Measurements from ENCODE around the gene PTPRA. TPM values are rescaled to one million over a fixed set of nuclear protein-coding genes. Genes with fewer than 3 reads are reported as not detected.

Gene PTPRA
- total and polyA plus RNA-seq, 2 of the 13 experiments (the other 11 are each of a cell fraction or from before 2014, with no cell fraction given) = 47.2 to 127 TPM

GRCh38 chr20:2946988-2947961, 74.0 kb downstream of the PTPRA start (continued):
- TF ChIP-seq THAP8 (CRISPR knock-in tag; IDR thresholded peaks at IDR 0.05; ENCODE audit: borderline replicate concordance) (no peak), HOXA5 (CRISPR knock-in tag; IDR thresholded peaks at IDR 0.05) (no peak; the same call in 1 of the 2 replicates), SMYD3 (CRISPR knock-in tag; IDR thresholded peaks at IDR 0.05) (peak; percentile 94; the same call in 1 of the 2 replicates), ZNF510 (CRISPR knock-in tag; IDR thresholded peaks at IDR 0.05; ENCODE audit: low read depth) (no peak; the same call in 1 of the 2 replicates), ZNF552 (CRISPR knock-in tag; IDR thresholded peaks at IDR 0.05; ENCODE audit: borderline replicate concordance) (no peak), ZNF253 (CRISPR knock-in tag; IDR thresholded peaks at IDR 0.05; ENCODE audit: borderline replicate concordance) (no peak), KLF12 (CRISPR knock-in tag; IDR thresholded peaks at IDR 0.05; ENCODE audit: borderline replicate concordance) (no peak), POLR2AphosphoS2 (IDR thresholded peaks at IDR 0.05; ENCODE audit: low read depth, low read length) (no peak), CEBPG (CRISPR knock-in tag; IDR thresholded peaks at IDR 0.05) (peak; percentile 98), ZNF639 (CRISPR knock-in tag; conservative IDR thresholded peaks at IDR 0.05) (peak; percentile 80; the same call in 1 of the 2 replicates), PRPF4 (IDR thresholded peaks at IDR 0.05; ENCODE audit: low read depth, low read length, poor library complexity, severe bottlenecking) (peak; percentile 95), HNF4G (IDR thresholded peaks at IDR 0.05; ENCODE audit: borderline replicate concordance, low read depth, low read length) (peak; percentile 77), HNF4G (CRISPR knock-in tag; IDR thresholded peaks at IDR 0.05; ENCODE audit: borderline replicate concordance, low read depth) (no peak; the same call in 1 of the 2 replicates), ZNF768 (CRISPR knock-in tag; IDR thresholded peaks at IDR 0.05) (no peak)
- TF ChIP-seq, protein P1, sequence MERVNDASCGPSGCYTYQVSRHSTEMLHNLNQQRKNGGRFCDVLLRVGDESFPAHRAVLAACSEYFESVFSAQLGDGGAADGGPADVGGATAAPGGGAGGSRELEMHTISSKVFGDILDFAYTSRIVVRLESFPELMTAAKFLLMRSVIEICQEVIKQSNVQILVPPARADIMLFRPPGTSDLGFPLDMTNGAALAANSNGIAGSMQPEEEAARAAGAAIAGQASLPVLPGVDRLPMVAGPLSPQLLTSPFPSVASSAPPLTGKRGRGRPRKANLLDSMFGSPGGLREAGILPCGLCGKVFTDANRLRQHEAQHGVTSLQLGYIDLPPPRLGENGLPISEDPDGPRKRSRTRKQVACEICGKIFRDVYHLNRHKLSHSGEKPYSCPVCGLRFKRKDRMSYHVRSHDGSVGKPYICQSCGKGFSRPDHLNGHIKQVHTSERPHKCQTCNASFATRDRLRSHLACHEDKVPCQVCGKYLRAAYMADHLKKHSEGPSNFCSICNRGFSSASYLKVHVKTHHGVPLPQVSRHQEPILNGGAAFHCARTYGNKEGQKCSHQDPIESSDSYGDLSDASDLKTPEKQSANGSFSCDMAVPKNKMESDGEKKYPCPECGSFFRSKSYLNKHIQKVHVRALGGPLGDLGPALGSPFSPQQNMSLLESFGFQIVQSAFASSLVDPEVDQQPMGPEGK (CRISPR knock-in tag; IDR thresholded peaks at IDR 0.05) = peak; percentile 96
